H1 (cell line): ENCODE results near the gene NT5C1B. TPM values are rescaled to one million over a fixed set of nuclear protein-coding genes. Genes with fewer than 3 reads are reported as not detected.

Experiments
- CTCF ChIA-PET: fragments of 300-600 bp; sonication (Branson Sonifier 250); formaldehyde crosslinking; loops from one replicate; lab custom pipeline; 2021; ENCODE audit not compliant: partially characterized antibody; lab: Charles Lee
- POLR2A ChIA-PET: fragments of 300-600 bp; sonication (Branson Sonifier 250); formaldehyde crosslinking; loops from one replicate; lab custom pipeline; 2021; ENCODE audit warnings: inconsistent platforms; ENCODE audit not compliant: partially characterized antibody; lab: Charles Lee
- DNase-seq, 2 experiments: peaks; one replicate each; pipeline versions ENCODE4 v3.0.0 to v3.0.0-alpha.2; 2010 to 2022; ENCODE audit warnings: low spot score in 2 of 2, low read depth in 1 of 2, mixed read lengths in 1 of 2
- FAIRE-seq: peaks from 2 replicates; lab custom pipeline; 2011; peaks lifted over from hg19 to GRCh38; lab: Jason Lieb, UNC
- H2AFZ ChIP-seq: 2 replicates; pipeline ENCODE4 v1.8.1; 2012; ENCODE audit warnings: low read length, inconsistent platforms
- H2AK5ac ChIP-seq: 2 replicates; pipeline ENCODE4 v1.6.1; 2013; ENCODE audit warnings: low read depth, low read length
- H2BK120ac ChIP-seq: replicated peaks from 2 replicates; pipeline ENCODE3; 2013; ENCODE audit warnings: low read depth, low read length, inconsistent platforms
- H2BK12ac ChIP-seq: 2 replicates; pipeline ENCODE4 v1.6.1; 2013; ENCODE audit warnings: low read depth, low read length
- H2BK15ac ChIP-seq: 2 replicates; pipeline ENCODE4 v1.6.1; 2013; ENCODE audit warnings: low read length
- H2BK20ac ChIP-seq: 2 replicates; pipeline ENCODE4 v1.6.1; 2013; ENCODE audit warnings: low read length
- H2BK5ac ChIP-seq: 2 replicates; pipeline ENCODE4 v1.6.1; 2013; ENCODE audit warnings: low read depth, low read length
- H3K14ac ChIP-seq: 2 replicates; pipeline ENCODE4 v1.6.1; 2013; ENCODE audit warnings: inconsistent platforms; ENCODE audit not compliant: insufficient read length
- H3K18ac ChIP-seq: 2 replicates; pipeline ENCODE4 v1.6.1; 2013; ENCODE audit warnings: low read length; ENCODE audit errors: extremely low read depth
- H3K23ac ChIP-seq: 2 replicates; pipeline ENCODE4 v1.6.1; 2013; ENCODE audit warnings: inconsistent platforms; ENCODE audit not compliant: insufficient read length
- H3K23me2 ChIP-seq: 2 replicates; pipeline ENCODE4 v1.6.1; 2013; ENCODE audit warnings: low read depth, low read length
- H3K27ac ChIP-seq: 2 replicates; pipeline ENCODE4 v1.6.1; 2011; ENCODE audit warnings: low read depth, low read length, inconsistent platforms
- H3K27me3 ChIP-seq, 4 experiments: replicated peaks in 1 of 4; 1 replicate in 1 of 4; 2 replicates in 3 of 4; pipeline versions ENCODE4 v1.6.1 to v1.8.1; 2011 to 2013; ENCODE audit warnings: low read length in 3 of 4, mild to moderate bottlenecking in 3 of 4, inconsistent platforms in 2 of 4, mixed read lengths in 2 of 4, moderate library complexity in 1 of 4; ENCODE audit not compliant: control insufficient read depth in 3 of 4, insufficient read depth in 3 of 4; ENCODE audit errors: extremely low read depth in 1 of 4
- H3K36me3 ChIP-seq, 4 experiments: 2 replicates each; pipeline versions ENCODE4 v1.6.1 to v1.8.1; 2011 to 2013; ENCODE audit warnings: mild to moderate bottlenecking in 4 of 4, low read length in 3 of 4, moderate library complexity in 2 of 4, control low read depth in 1 of 4, inconsistent platforms in 1 of 4; ENCODE audit not compliant: insufficient read depth in 4 of 4, control insufficient read depth in 2 of 4
- H3K4ac ChIP-seq: replicated peaks from 2 replicates; pipeline ENCODE3; 2013; ENCODE audit warnings: low read length, low read depth, mixed read lengths, inconsistent platforms; ENCODE audit not compliant: insufficient read length
- H3K4me1 ChIP-seq, 4 experiments: replicated peaks in 1 of 4; 1 replicate in 1 of 4; 2 replicates in 3 of 4; pipeline versions ENCODE4 v1.6.1 to v1.8.1; 2011 to 2013; ENCODE audit warnings: low read length in 3 of 4, inconsistent platforms in 2 of 4, mixed read lengths in 1 of 4; ENCODE audit not compliant: insufficient read depth in 4 of 4, control insufficient read depth in 3 of 4
- H3K4me2 ChIP-seq, 2 experiments: 2 replicates each; pipeline versions ENCODE4 v1.6.1 to v1.8.1; 2011 to 2013; ENCODE audit warnings: low read depth in 2 of 2, low read length in 2 of 2, control low read depth in 1 of 2, inconsistent platforms in 1 of 2, mild to moderate bottlenecking in 1 of 2; ENCODE audit not compliant: insufficient read depth in 1 of 2
- H3K4me3 ChIP-seq, 4 experiments: fragments of 200-600, 300-600 bp in 1 of 4; sonication (generic), shearing (Covaris generic), sonication (Bioruptor Twin) in 1 of 4; 2 replicates each; pipeline versions ENCODE4 v1.5.1 to v1.8.1; 2011 to 2016; ENCODE audit warnings: low read length in 4 of 4, low read depth in 3 of 4, control low read depth in 2 of 4, inconsistent platforms in 2 of 4, mild to moderate bottlenecking in 2 of 4, mixed read lengths in 1 of 4, moderate library complexity in 1 of 4; ENCODE audit not compliant: insufficient read depth in 2 of 4; ENCODE audit errors: extremely low read depth in 1 of 4
- H3K56ac ChIP-seq: replicated peaks from 2 replicates; pipeline ENCODE3; 2013; ENCODE audit warnings: low read depth, mild to moderate bottlenecking, mixed read lengths, low read length, inconsistent platforms; ENCODE audit not compliant: insufficient read length
- H3K79me1 ChIP-seq: 2 replicates; pipeline ENCODE4 v1.6.1; 2013; ENCODE audit warnings: low read depth, low read length, control low read depth
- H3K79me2 ChIP-seq, 2 experiments: 2 replicates each; pipeline versions ENCODE4 v1.6.1 to v1.8.1; 2012 to 2013; ENCODE audit warnings: low read length in 2 of 2, mild to moderate bottlenecking in 2 of 2, inconsistent platforms in 1 of 2; ENCODE audit not compliant: insufficient read depth in 2 of 2, control insufficient read depth in 1 of 2
- H3K9ac ChIP-seq, 4 experiments: replicated peaks in 1 of 4; 1 replicate in 1 of 4; 2 replicates in 3 of 4; pipeline versions ENCODE4 v1.6.1 to v1.8.1; 2011 to 2013; ENCODE audit warnings: low read depth in 3 of 4, low read length in 3 of 4, control low read depth in 2 of 4, mild to moderate bottlenecking in 2 of 4, moderate library complexity in 2 of 4, inconsistent platforms in 1 of 4; ENCODE audit errors: extremely low read depth in 1 of 4
- H3K9me3 ChIP-seq, 2 experiments: 2 replicates each; pipeline versions ENCODE4 v1.6.1 to v1.8.1; 2012 to 2013; ENCODE audit warnings: mild to moderate bottlenecking in 2 of 2, moderate library complexity in 2 of 2, control low read depth in 1 of 2, inconsistent platforms in 1 of 2, low read depth in 1 of 2, low read length in 1 of 2, mixed read lengths in 1 of 2; ENCODE audit not compliant: insufficient read depth in 2 of 2
- H4K20me1 ChIP-seq, 2 experiments: replicated peaks in 1 of 2; 2 replicates each; pipeline versions ENCODE3 to v1.8.1; 2011 to 2013; ENCODE audit warnings: inconsistent platforms in 2 of 2, low read length in 2 of 2, mild to moderate bottlenecking in 1 of 2; ENCODE audit not compliant: insufficient read depth in 2 of 2, control insufficient read depth in 1 of 2
- H4K5ac ChIP-seq: 2 replicates; pipeline ENCODE4 v1.6.1; 2013; ENCODE audit warnings: low read length, low read depth, mixed read lengths, inconsistent platforms; ENCODE audit not compliant: insufficient read length
- H4K8ac ChIP-seq: 2 replicates; pipeline ENCODE4 v1.8.0; 2013; ENCODE audit warnings: mild to moderate bottlenecking, moderate library complexity, low read length, inconsistent platforms; ENCODE audit not compliant: insufficient read depth; ENCODE audit errors: extremely low read depth
- H4K91ac ChIP-seq: replicated peaks from 2 replicates; pipeline ENCODE3; 2013; ENCODE audit warnings: low read length, mixed read lengths, inconsistent platforms; ENCODE audit not compliant: insufficient read length
- BACH1 ChIP-seq: IDR thresholded peaks from 2 replicates; pipeline ENCODE4 v1.6.1; 2012; ENCODE audit warnings: low read length, improper control_type of control experiment
- CHD1 ChIP-seq: IDR thresholded peaks from 2 replicates; pipeline ENCODE4 v1.6.1; 2012; ENCODE audit warnings: low read depth, low read length, improper control_type of control experiment
- EGR1 ChIP-seq: IDR thresholded peaks from 2 replicates; pipeline ENCODE4 v1.6.1; 2011; ENCODE audit warnings: low read depth, low read length, borderline replicate concordance
- EP300 ChIP-seq, 2 experiments: IDR thresholded peaks; 1 replicate in 1 of 2; 2 replicates in 1 of 2; pipeline ENCODE4 v1.6.1; 2011 to 2012; ENCODE audit warnings: low read depth in 2 of 2, low read length in 2 of 2, mild to moderate bottlenecking in 2 of 2, borderline replicate concordance in 1 of 2, inconsistent platforms in 1 of 2, moderate library complexity in 1 of 2
- JUN ChIP-seq: IDR thresholded peaks from 2 replicates; pipeline ENCODE4 v1.6.1; 2011; ENCODE audit warnings: low read depth, mild to moderate bottlenecking, improper control_type of control experiment, low read length
- JUND ChIP-seq: IDR thresholded peaks from 2 replicates; pipeline ENCODE4 v1.6.1; 2011; ENCODE audit warnings: mild to moderate bottlenecking, improper control_type of control experiment, low read length
- POLR2AphosphoS5 ChIP-seq: IDR thresholded peaks from 2 replicates; pipeline ENCODE4 v1.6.1; 2011; ENCODE audit warnings: low read depth, low read length
- RFX5 ChIP-seq: IDR thresholded peaks from 2 replicates; pipeline ENCODE4 v1.6.1; 2011; ENCODE audit warnings: low read depth, low read length, improper control_type of control experiment, borderline replicate concordance
- RXRA ChIP-seq: IDR thresholded peaks from 2 replicates; pipeline ENCODE4 v1.6.1; 2011; ENCODE audit warnings: low read depth, mild to moderate bottlenecking, low read length, moderate library complexity; ENCODE audit not compliant: insufficient read depth
- SIN3A ChIP-seq, 2 experiments: IDR thresholded peaks in 1 of 2; conservative IDR thresholded peaks in 1 of 2; 2 replicates each; pipeline ENCODE4 v1.6.1; 2011 to 2012; ENCODE audit warnings: low read length in 2 of 2, improper control_type of control experiment in 1 of 2, low read depth in 1 of 2, mild to moderate bottlenecking in 1 of 2
- SP4 ChIP-seq: IDR thresholded peaks from 2 replicates; pipeline ENCODE4 v1.6.1; 2012; ENCODE audit warnings: low read length, inconsistent platforms
- TAF1 ChIP-seq: IDR thresholded peaks from 2 replicates; pipeline ENCODE4 v1.6.1; 2011; ENCODE audit warnings: mild to moderate bottlenecking, low read depth, low read length
- TCF12 ChIP-seq: IDR thresholded peaks from 2 replicates; pipeline ENCODE4 v1.6.1; 2011; ENCODE audit warnings: low read depth, mild to moderate bottlenecking, low read length
- polyA plus RNA-seq, 7 experiments: library from polyadenylated mRNA; depleted of rRNA in 3 of 7; stranded (reverse) in 5 of 7; unstranded in 2 of 7; fragments of >200 nt in 5 of 7; fragments of 200-250 nt in 2 of 7; gene quantifications; 1 replicate in 5 of 7; 2 replicates in 1 of 7; 4 replicates in 1 of 7; pipeline versions ENCODE4 v1.2.1 to v1.2.3, GENCODE V29; 2011 to 2013; ENCODE audit warnings: missing spikeins in 2 of 7, mixed read lengths in 2 of 7
- total RNA-seq: library from RNA; stranded (reverse); fragmentation: NEBNext Ultra II Directional; extraction: Animal tissue kit (Norgen Biotek cat#: 25700); gene quantifications from 2 replicates; pipeline ENCODE4 v1.2.1, GENCODE V29; 2021
- TF ChIP-seq, protein P1 (sequence below), 3 experiments: IDR thresholded peaks; 1 replicate in 2 of 3; 2 replicates in 1 of 3; pipeline versions ENCODE4 v1.5.1 to v1.6.1; 2011; ENCODE audit warnings: low read length in 3 of 3, mild to moderate bottlenecking in 3 of 3, inconsistent platforms in 2 of 3, low read depth in 1 of 3, moderate library complexity in 1 of 3; ENCODE audit not compliant: insufficient read depth in 1 of 3; ENCODE audit errors: control extremely low read depth in 1 of 3

NT5C1B gene
- total and polyA plus RNA-seq, 2 of the 8 experiments (the other 6 are each of a cell fraction or from before 2014, with no cell fraction given), result not detected

DNA sequence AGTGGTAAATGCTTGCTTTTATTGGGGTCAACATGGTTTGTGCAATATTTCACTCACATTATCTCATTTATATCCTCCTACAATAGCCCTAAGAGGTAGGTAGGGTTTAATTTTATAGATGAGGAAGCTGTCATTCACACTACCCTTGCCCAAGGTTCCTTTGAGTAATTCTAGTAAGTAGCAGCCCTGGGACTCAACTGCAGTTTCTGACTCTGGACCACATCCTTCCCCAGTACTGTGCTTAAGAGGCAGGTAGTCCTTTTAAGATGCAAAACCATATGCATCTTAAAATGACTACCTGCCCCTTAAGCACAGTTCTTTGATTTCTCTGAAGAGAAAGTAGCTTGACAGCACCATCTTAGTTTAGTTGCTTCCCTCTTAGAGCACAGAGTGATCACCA lies 15.7 kb upstream of the NT5C1B start:
- H4K20me1 ChIP-seq, result no peaks in the 10 kb centered on the region
- no peak overlapping the region for H3K18ac ChIP-seq
- H3K27me3 ChIP-seq, result no peaks in the 10 kb centered on the region
- H2BK15ac ChIP-seq, result no peak overlapping the region
- H2BK5ac ChIP-seq, result no peak overlapping the region
- H3K4me1 ChIP-seq, result no peaks in the 10 kb centered on the region
- no peaks in the 10 kb centered on the region for H3K36me3 ChIP-seq
- no peak overlapping the region for H2AK5ac ChIP-seq
- no peak overlapping the region for H2BK12ac ChIP-seq
- ChIA-PET POLR2A (no interaction called here), CTCF (interaction anchor here (0.9 to 1.4 kb wide), 4 partner anchors 85 to 218 kb away, joined by 3 to 7 read pairs (median 3); no protein-coding TSS in a partner anchor)
- H3K14ac ChIP-seq, result no peak overlapping the region
- no peak overlapping the region for H4K5ac ChIP-seq
- H4K91ac ChIP-seq, result no peak overlapping the region
- H3K23me2 ChIP-seq, result no peaks in the 10 kb centered on the region
- H3K56ac ChIP-seq, result no peak overlapping the region
- no peak overlapping the region for H3K4me3 ChIP-seq
- DNase-seq, result no peak
- FAIRE-seq, result no peak
- no peaks in the 10 kb centered on the region for H3K9me3 ChIP-seq
- no peaks in the 10 kb centered on the region for H3K79me2 ChIP-seq
- no peak overlapping the region for H3K23ac ChIP-seq
- no peak overlapping the region for H3K4me2 ChIP-seq
- H3K4ac ChIP-seq, result no peak overlapping the region
- H4K8ac ChIP-seq, result no peak overlapping the region
- no peak overlapping the region for H2BK20ac ChIP-seq
- no peaks in the 10 kb centered on the region for H3K79me1 ChIP-seq
- no peak overlapping the region for H2BK120ac ChIP-seq
- no peak overlapping the region for H2AFZ ChIP-seq
- H3K9ac ChIP-seq, result no peak overlapping the region
- H3K27ac ChIP-seq, result no peak overlapping the region
- no peak for TF ChIP-seq EGR1
- TF ChIP-seq, protein P1, sequence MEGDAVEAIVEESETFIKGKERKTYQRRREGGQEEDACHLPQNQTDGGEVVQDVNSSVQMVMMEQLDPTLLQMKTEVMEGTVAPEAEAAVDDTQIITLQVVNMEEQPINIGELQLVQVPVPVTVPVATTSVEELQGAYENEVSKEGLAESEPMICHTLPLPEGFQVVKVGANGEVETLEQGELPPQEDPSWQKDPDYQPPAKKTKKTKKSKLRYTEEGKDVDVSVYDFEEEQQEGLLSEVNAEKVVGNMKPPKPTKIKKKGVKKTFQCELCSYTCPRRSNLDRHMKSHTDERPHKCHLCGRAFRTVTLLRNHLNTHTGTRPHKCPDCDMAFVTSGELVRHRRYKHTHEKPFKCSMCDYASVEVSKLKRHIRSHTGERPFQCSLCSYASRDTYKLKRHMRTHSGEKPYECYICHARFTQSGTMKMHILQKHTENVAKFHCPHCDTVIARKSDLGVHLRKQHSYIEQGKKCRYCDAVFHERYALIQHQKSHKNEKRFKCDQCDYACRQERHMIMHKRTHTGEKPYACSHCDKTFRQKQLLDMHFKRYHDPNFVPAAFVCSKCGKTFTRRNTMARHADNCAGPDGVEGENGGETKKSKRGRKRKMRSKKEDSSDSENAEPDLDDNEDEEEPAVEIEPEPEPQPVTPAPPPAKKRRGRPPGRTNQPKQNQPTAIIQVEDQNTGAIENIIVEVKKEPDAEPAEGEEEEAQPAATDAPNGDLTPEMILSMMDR (IDR thresholded peaks at IDR 0.05; ENCODE audit: control extremely low read depth in 1 of 3, insufficient read depth in 1 of 3, low read depth in 1 of 3, low read length in 3 of 3), result no peak
- no peak for TF ChIP-seq BACH1
- no peak for TF ChIP-seq CHD1
- no peak for TF ChIP-seq TAF1
- TF ChIP-seq SIN3A (conservative IDR thresholded peaks at IDR 0.05 in 1 of 2, IDR thresholded peaks at IDR 0.05 in 1 of 2; ENCODE audit: low read depth in 1 of 2, low read length in 2 of 2), result no peak
- no peak for TF ChIP-seq EP300 (IDR thresholded peaks at IDR 0.05; ENCODE audit: borderline replicate concordance in 1 of 2, low read depth in 2 of 2, low read length in 2 of 2)
- TF ChIP-seq RXRA, result no peak
- no peak for TF ChIP-seq POLR2AphosphoS5
- TF ChIP-seq RFX5, result no peak
- no peak for TF ChIP-seq SP4
- TF ChIP-seq TCF12, result no peak
- no peak for TF ChIP-seq JUND
- no peak for TF ChIP-seq JUN
